Stimulated activated CD4-positive, alpha-beta T cell treated with anti-CD3 and anti-CD28 coated beads, Interleukin-2, amount 100 ng/mL, for 4 hours (primary cell): Measurements from ENCODE around the gene SEMA3F.

Experiments used
- DNase-seq: peaks from one replicate; pipeline ENCODE4 v3.0.0-alpha.2; 2020; ENCODE audit warnings: low read depth

SEMA3F gene

GRCh38 chr3:50154840-50155490, at the start of gene SEMA3F:
Gene SEMA3F (plus strand): TSS chr3:50155324. CDS start chr3:50159623, 4,299 bp downstream.
- DNase-seq: peak; percentile 67

- no peak for DNase-seq
Measured at GRCh38 chr3:50111757-50112156, 43.4 kb upstream of the SEMA3F start.

DNA sequence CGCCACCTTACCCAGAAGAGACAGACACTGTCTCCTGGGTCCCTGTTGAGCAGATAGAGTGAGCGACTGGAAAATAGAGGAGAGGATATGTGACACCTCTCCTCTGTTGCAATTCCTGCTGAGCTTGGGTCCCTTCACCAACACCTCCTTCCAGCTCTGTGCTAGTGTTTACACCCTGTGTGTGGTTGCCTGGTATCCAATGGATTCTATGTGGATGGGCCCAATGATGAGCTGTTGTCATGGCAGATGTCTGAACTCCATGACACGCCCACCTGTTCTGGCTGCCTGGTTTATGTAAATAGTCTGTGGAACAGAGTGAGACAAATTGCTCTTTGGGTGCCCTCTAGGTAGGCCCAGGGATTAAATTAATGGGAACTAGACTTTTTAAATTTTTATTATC, 42.7 kb upstream of the SEMA3F start:
- no peak for DNase-seq

GRCh38 chr3:50117120-50117519, 38.0 kb upstream of the SEMA3F start:
- DNase-seq: no peak

- no peak for DNase-seq
Measured at GRCh38 chr3:50118237-50118636, 36.9 kb upstream of the SEMA3F start.

DNA sequence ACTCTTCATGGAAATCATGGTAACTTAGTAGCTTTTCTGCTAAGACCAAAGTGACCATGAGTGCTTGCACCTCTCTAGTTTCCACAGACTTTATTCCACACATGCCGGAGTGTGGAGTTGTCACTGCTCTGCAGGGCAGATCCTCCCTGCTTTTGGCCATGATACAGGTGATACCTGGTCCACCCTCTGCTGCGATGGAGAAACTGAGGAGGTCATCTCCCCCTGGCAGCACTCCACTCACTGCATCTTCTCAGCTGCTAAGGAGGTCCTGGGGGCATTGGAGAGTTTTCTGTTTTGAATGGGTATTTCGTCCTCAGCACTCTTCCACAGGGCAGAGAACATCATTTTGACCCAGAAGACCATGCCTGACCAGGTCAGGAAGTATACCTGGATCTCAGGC, 35.3 kb upstream of the SEMA3F start:
- DNase-seq: no peak

- no peak for DNase-seq
Measured at GRCh38 chr3:50120364-50121071, 34.6 kb upstream of the SEMA3F start.

DNA sequence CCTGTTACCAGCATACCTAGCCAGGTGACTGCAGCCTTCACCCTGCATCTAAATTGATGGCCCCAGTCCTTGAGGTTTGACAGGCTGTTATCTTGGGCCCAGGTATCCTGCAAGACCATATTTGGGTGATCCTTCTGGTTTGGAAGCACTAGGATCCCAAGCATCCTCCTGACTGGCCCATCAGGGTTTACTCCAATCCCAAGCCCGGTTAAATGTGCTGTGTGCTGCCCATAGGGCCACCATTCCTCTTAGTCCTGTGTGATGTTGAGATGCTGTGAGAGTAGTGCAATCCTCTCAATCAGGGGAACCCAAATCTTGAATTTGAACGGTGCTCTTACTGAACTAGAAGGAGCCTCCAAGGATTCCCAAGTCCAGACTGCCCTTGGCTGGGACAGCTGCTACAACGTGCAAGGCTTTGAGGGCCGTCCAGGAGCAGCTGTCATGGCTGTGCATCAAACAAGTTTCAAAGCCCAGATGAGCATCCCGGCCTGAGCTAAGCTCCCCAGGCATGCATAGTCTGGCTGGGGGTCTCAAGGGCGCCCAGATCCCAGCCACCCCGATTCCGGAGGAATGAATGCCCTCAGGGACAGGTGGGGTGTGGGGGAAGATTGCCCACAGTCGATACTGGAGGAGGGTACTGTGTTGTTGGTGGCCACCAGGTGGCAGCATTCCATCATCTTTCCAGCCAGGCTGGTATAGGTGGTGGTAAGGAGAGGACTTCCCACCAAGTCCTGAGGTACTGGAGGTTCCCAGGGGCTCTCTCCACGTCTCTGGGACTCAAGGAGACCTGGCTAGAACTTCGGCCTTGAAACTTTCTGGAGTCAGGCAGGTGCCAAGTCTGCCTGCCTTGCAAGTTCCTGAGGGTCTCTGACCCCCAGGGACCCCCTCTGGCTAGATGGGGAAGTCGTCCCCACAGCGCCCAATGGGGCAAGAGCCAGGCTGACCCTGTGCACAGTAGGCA, 33.8 kb upstream of the SEMA3F start:
- peak; percentile 28 for DNase-seq

GRCh38 chr3:50122071-50122470, 33.1 kb upstream of the SEMA3F start:
- DNase-seq: no peak

DNA sequence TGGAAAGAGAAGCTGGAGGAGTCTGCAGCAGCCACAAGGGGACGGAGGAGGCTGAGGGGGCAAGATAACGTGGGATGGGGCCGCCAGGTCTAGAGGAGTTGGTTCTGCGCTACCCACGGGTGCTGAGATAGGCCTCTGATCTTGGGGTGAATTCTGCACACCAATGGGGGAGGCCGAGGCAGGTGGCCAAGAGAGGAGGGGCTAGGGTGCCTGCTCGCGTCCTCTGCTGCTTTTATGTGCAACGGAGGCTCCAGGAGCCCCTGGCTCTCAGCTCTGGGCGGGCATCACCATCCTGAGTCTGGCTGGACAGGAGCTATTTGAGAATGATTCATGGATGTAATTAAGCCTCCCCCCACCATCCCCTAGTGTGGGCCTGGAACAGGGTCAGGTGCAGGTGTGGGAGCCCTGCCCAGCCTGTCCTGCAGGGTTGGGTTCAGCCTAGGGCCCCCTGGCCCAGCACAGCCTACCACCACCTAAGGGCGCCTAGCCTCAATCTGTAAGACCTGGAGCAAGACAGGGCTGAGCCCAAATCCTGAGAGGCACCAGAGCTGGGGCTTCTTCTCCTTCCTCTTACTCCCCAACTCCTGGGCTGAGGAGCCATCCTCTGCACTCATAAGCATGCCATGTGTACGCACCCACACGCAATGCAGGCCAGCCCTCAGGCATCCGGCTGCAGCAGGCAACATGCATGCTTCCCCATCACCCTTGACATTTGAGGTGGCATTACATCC, 32.3 kb upstream of the SEMA3F start:
- DNase-seq: no peak

DNA sequence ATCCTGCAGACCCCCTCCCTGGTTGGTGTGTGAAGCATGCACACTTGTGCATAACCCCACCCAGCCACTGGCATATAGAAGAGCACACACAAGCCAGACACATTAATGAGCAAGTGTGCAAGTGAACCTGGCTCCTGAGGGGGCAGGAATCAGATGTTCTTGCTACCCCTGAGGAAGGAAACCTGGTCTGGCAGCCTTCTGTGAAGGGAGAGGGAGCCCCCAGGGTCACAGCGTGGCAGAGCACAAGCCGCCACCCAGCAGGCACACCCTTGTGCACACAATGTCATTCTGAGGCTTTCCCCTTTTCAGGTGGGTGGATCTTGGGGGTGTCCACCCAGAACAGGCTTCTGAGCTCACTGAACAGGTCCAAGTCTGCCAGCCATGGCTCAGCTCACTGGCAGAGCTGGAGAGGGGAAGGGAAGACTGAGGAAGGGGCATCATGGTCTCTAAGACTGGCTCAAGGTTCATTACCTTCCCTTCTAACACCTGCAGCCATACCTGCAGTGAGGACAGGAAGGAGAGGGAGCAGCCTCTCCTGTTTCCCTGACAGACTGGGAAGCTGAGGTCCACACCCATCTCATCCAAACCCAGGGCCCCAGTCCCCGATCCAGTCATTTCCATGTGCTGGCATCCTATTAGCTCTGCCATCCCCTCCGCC, 31.6 kb upstream of the SEMA3F start:
- DNase-seq: no peak

- no peak for DNase-seq
Measured at GRCh38 chr3:50124052-50124799, 30.9 kb upstream of the SEMA3F start.

DNA sequence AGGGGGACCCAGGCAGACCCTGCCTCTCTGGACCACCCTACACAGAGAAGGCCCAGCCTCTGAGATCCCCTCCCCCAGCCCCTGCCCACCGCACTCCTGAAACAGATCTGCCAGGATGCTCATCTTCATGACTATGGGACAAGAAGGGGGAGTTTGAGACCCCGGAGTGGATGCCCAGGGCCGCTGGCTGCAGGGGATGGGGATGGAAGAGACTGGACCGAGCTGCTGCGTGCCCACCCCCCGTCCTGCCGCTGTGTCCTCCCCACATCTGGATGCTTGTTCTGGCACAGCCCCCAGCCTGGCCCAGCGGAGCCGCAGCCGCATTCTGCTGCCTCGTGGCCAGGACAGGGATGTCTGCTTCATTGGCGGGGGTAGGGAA, 30.3 kb upstream of the SEMA3F start:
- DNase-seq: no peak

DNA sequence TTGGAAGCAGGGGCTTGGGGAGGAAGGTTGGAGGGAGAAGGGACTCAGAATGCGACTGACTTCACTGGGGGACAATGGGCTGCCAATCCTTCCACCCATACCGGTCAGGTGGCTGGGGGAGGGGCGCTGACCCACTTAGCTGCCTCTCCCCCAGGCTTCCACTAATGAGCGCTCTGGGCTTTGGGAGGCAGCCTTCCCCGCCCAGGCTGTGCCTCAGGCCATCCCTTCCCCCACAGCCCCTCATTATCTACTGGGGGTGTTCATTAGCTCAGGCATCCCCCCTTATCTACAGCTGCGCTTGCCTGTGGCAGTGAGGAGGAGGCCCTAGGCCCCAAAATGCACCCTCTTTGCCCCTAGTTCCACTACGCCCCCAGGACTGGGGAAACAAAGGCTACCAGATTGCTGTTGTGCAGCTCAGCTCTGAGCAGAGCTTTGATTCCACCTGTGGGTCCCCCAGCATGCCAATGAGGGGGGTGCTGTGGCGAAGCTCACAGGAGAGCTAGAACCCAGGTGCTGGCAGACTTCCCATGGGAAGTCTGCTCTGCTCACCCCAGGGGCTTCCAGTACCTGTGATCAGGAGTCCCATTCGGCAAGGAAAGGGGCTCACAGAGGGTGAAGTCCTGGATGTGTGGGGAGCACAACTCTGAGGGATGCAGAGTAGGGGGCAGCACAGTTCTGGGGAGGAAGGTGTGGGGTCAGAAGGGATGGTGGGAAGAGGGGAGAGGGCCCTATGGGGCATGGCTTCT, 29.4 kb upstream of the SEMA3F start:
- no peak for DNase-seq

GRCh38 chr3:50126287-50127211, 28.6 kb upstream of the SEMA3F start:
- DNase-seq: no peak

- DNase-seq: no peak
Measured at GRCh38 chr3:50127251-50127691, 27.9 kb upstream of the SEMA3F start.

DNA sequence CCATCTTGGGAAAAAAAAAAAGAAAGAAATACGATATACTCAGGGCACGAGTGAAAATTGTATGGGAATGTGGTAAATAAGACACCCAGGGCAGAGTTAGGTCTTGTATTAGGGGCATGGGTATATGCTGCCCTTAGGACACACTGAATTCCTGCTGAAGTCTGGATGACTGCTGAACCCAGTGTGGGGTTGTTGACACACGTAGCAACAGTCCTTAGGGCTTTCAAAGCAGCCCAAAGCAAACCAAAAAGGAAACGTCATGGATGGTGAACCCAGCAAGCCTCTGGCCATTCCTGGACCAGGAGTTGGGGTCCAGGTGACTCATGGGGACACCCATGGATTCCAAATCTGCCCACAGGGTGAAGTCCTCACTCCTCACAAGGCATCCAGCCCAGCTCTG, 27.1 kb upstream of the SEMA3F start:
- DNase-seq: no peak

- no peak for DNase-seq
Measured at GRCh38 chr3:50130436-50130835, 24.7 kb upstream of the SEMA3F start.
